GM18868 (cell line): ENCODE data around the gene RBM22.
"Not testable (repeated sequence)": the region's sequence is repeated elsewhere in the genome, so short reads cannot be mapped to it uniquely, and the experiment has no call there.

Experiments used
- ATAC-seq: cut with Tn5 transposase; IDR thresholded peaks from one replicate; pipeline ENCODE4 v1.9.1; 2021; ENCODE audit warnings: mild to moderate bottlenecking, moderate library complexity; ENCODE audit not compliant: unreplicated experiment

Gene RBM22

GRCh38 chr5:150700594-150701377, at the start of gene RBM22:
Gene RBM22, minus strand, starts transcription at chr5:150701062. Its CDS starts 77 bp downstream, at chr5:150700985.
- peak; percentile 97 for ATAC-seq

GRCh38 chr5:150750469-150750868, 49.6 kb upstream of the RBM22 start:
- no peak for ATAC-seq

GRCh38 chr5:150743142-150743488, 42.3 kb upstream of the RBM22 start:
- not testable (repeated sequence) for ATAC-seq

GRCh38 chr5:150742455-150743141, 41.7 kb upstream of the RBM22 start:
- ATAC-seq, result not testable (repeated sequence)

- ATAC-seq, result no peak
These were observed 40.1 kb upstream of the RBM22 start for GRCh38 chr5:150740992-150741391.

GRCh38 chr5:150738862-150739261, 38.0 kb upstream of the RBM22 start:
- no peak for ATAC-seq

GRCh38 chr5:150734579-150735384, 33.9 kb upstream of the RBM22 start:
- ATAC-seq, result peak; percentile 90

- ATAC-seq, result no peak
These were observed 30.9 kb upstream of the RBM22 start for GRCh38 chr5:150731669-150732242.

GRCh38 chr5:150729859-150730258, 29.0 kb upstream of the RBM22 start:
- ATAC-seq, result no peak

- no peak for ATAC-seq
These were observed 23.0 kb upstream of the RBM22 start for GRCh38 chr5:150723845-150724244.

GRCh38 chr5:150710165-150710564, 9.3 kb upstream of the RBM22 start:
- ATAC-seq, result no peak

GRCh38 chr5:150706776-150707390, 6.0 kb upstream of the RBM22 start:
- ATAC-seq, result no peak

- no peak for ATAC-seq
These were observed 2.9 kb upstream of the RBM22 start for GRCh38 chr5:150703762-150704161.

- no peak for ATAC-seq
These were observed 642 bp downstream of the RBM22 start for GRCh38 chr5:150700246-150700593.

GRCh38 chr5:150694612-150695011, 6.2 kb downstream of the RBM22 start:
- ATAC-seq, result no peak

- no peak for ATAC-seq
These were observed 8.6 kb downstream of the RBM22 start for GRCh38 chr5:150692276-150692675.

- ATAC-seq, result no peak
These were observed 10.1 kb downstream of the RBM22 start for GRCh38 chr5:150690760-150691159.

GRCh38 chr5:150689120-150689519, 11.7 kb downstream of the RBM22 start:
- ATAC-seq, result no peak

GRCh38 chr5:150676578-150676977, 24.3 kb downstream of the RBM22 start:
- no peak for ATAC-seq

GRCh38 chr5:150675069-150675468, 25.8 kb downstream of the RBM22 start:
- no peak for ATAC-seq

GRCh38 chr5:150674341-150674821, 26.5 kb downstream of the RBM22 start:
- no peak for ATAC-seq
